ENCODE results near the gene RASD2. TPM values are rescaled to one million over a fixed set of nuclear protein-coding genes. Genes with fewer than 3 reads are reported as not detected.
"Not testable (repeated sequence)": the region's sequence is repeated elsewhere in the genome, so short reads cannot be mapped to it uniquely, and the experiment has no call there.

The RASD2 gene
- total and polyA plus RNA-seq, 2 donors (not counting 1 experiment from before 2014, with no cell fraction given), result 0.07 TPM; not detected in 1

DNA sequence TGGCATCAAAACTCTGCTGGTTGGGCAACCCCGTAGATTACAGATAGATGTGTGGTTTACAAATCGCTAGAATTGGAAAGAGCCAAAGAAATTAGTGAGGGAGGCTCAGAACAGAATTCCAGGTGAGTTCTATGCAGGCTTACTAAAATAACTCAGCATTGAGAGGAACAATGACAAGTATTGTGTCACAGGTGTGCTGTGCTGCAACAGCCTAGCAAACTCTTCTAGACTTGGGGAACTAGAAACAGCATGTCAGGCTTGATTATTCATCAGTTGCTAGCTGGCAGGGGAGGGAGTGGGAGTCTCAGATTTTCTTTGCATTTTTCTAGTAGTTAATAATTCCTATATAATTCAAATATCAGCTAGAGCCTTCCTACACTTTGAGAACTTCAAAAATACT lies 26.3 kb upstream of the RASD2 start:
- H3K27me3 ChIP-seq (replicated peaks in 1 of 4; ENCODE audit: control extremely low read depth in 1 of 4, control insufficient read depth in 3 of 4, insufficient read depth in 4 of 4, low read length in 3 of 4), result peaks cover 0 to 29% (median 5%) of the 10 kb centered on the region in 4 experiments
- H3K9me3 Mint-ChIP-seq (ENCODE audit: insufficient read depth), result no peaks in the 10 kb centered on the region
- DNase-seq, result no peak
- no peaks in the 10 kb centered on the region for H3K79me2 ChIP-seq (ENCODE audit: control insufficient read depth, insufficient read depth, low read length)
- no peaks in the 10 kb centered on the region for H3K4me1 Mint-ChIP-seq
- H3K4me3 Mint-ChIP-seq, result no peak overlapping the region
- no peak for ATAC-seq (ENCODE audit: low read depth)
- 94% methylated on average over 2 of the region's 2 CpGs for WGBS (ENCODE audit: insufficient coverage)
- H3K9me3 ChIP-seq (ENCODE audit: control extremely low read depth in 1 of 3, control insufficient read depth in 2 of 3, insufficient read depth in 1 of 3, low read length in 2 of 3), result peaks cover 0 to 3% (median 0%) of the 10 kb centered on the region in 3 donors
- no peak overlapping the region for H3K4me2 ChIP-seq (replicated peaks; ENCODE audit: low read depth, low read length, poor library complexity, severe bottlenecking)
- ChIA-PET POLR2A (no interaction called here), CTCF (no interaction called here)
- H3K27ac Mint-ChIP-seq, result no peak overlapping the region
- peaks cover 43% of the 10 kb centered on the region for H3K27me3 Mint-ChIP-seq
- no peak for TF ChIP-seq EZH2 (IDR thresholded peaks at IDR 0.05; ENCODE audit: borderline replicate concordance, insufficient read depth, low read depth, low read length, poor library complexity, severe bottlenecking)
- TF ChIP-seq, protein P1, sequence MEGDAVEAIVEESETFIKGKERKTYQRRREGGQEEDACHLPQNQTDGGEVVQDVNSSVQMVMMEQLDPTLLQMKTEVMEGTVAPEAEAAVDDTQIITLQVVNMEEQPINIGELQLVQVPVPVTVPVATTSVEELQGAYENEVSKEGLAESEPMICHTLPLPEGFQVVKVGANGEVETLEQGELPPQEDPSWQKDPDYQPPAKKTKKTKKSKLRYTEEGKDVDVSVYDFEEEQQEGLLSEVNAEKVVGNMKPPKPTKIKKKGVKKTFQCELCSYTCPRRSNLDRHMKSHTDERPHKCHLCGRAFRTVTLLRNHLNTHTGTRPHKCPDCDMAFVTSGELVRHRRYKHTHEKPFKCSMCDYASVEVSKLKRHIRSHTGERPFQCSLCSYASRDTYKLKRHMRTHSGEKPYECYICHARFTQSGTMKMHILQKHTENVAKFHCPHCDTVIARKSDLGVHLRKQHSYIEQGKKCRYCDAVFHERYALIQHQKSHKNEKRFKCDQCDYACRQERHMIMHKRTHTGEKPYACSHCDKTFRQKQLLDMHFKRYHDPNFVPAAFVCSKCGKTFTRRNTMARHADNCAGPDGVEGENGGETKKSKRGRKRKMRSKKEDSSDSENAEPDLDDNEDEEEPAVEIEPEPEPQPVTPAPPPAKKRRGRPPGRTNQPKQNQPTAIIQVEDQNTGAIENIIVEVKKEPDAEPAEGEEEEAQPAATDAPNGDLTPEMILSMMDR (IDR thresholded peaks at IDR 0.05), result no peak
- H3K4me1 ChIP-seq (ENCODE audit: control insufficient read depth in 2 of 2, insufficient read depth in 2 of 2, low read length in 2 of 2), result no peaks in the 10 kb centered on the region
- H3K27ac ChIP-seq (ENCODE audit: low read length in 2 of 2), result no peak overlapping the region
- intact Hi-C loops (cut with micrococcal nuclease), result no loop called here
- H3K4me3 ChIP-seq (ENCODE audit: control extremely low read depth in 1 of 5, extremely low read depth in 1 of 5, insufficient read depth in 1 of 5, low read depth in 2 of 5, low read length in 4 of 5), result no peak overlapping the region
- H4K20me1 ChIP-seq (ENCODE audit: control insufficient read depth, insufficient read depth, low read length, poor library complexity, severe bottlenecking), result no peaks in the 10 kb centered on the region
- H3K9ac ChIP-seq (ENCODE audit: low read length), result no peak overlapping the region
- no peak overlapping the region for H2AFZ ChIP-seq (ENCODE audit: insufficient read depth, low read depth, low read length, poor library complexity, severe bottlenecking)
- no peaks in the 10 kb centered on the region for H3K36me3 ChIP-seq (replicated peaks in 1 of 2; ENCODE audit: control extremely low read depth in 1 of 2, control insufficient read depth in 1 of 2, extremely low read depth in 1 of 2, insufficient read depth in 2 of 2, low read length in 1 of 2)

DNA sequence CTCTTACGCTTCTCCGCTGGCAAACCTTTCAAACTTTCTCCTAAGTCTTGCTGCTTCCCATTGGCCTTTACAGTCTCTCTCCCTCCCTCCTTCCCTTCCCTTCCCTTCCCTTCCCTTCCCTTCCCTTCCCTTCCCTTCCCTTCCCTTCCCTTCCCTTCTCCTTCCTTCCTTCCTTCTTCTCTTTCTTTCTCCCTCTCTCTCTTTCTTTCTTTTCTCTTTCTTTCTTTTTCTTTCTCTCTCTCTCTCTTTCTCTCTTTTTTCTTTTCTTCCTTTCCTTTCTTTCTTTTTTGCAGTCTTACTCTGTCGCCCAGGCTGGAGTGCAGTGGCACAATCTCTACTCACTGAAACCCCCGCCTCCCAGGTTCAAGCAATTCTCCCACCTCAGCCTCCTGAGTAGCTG lies 24.7 kb upstream of the RASD2 start:
- H3K4me3 ChIP-seq (ENCODE audit: control extremely low read depth in 1 of 5, extremely low read depth in 1 of 5, insufficient read depth in 1 of 5, low read depth in 2 of 5, low read length in 4 of 5); ATAC-seq (ENCODE audit: low read depth); H3K4me2 ChIP-seq (replicated peaks; ENCODE audit: low read depth, low read length, poor library complexity, severe bottlenecking); intact Hi-C loops (cut with micrococcal nuclease); H3K9me3 Mint-ChIP-seq (ENCODE audit: insufficient read depth); H3K9ac ChIP-seq (ENCODE audit: low read length); POLR2A ChIA-PET; H3K4me3 Mint-ChIP-seq; H3K27ac Mint-ChIP-seq; H3K4me1 Mint-ChIP-seq; H3K27ac ChIP-seq (ENCODE audit: low read length in 2 of 2); H3K4me1 ChIP-seq (ENCODE audit: control insufficient read depth in 2 of 2, insufficient read depth in 2 of 2, low read length in 2 of 2); DNase-seq; H2AFZ ChIP-seq (ENCODE audit: insufficient read depth, low read depth, low read length, poor library complexity, severe bottlenecking); H4K20me1 ChIP-seq (ENCODE audit: control insufficient read depth, insufficient read depth, low read length, poor library complexity, severe bottlenecking); H3K79me2 ChIP-seq (ENCODE audit: control insufficient read depth, insufficient read depth, low read length); H3K9me3 ChIP-seq (ENCODE audit: control extremely low read depth in 1 of 3, control insufficient read depth in 2 of 3, insufficient read depth in 1 of 3, low read length in 2 of 3); H3K36me3 ChIP-seq (replicated peaks in 1 of 2; ENCODE audit: control extremely low read depth in 1 of 2, control insufficient read depth in 1 of 2, extremely low read depth in 1 of 2, insufficient read depth in 2 of 2, low read length in 1 of 2); CTCF ChIA-PET: not testable (repeated sequence)
- peaks cover 47% of the 10 kb centered on the region for H3K27me3 Mint-ChIP-seq
- WGBS (ENCODE audit: insufficient coverage), result 100% methylated on average over 3 of the region's 4 CpGs
- H3K27me3 ChIP-seq (replicated peaks in 1 of 4; ENCODE audit: control extremely low read depth in 1 of 4, control insufficient read depth in 3 of 4, insufficient read depth in 4 of 4, low read length in 3 of 4), result peaks cover 0 to 24% (median 7%) of the 10 kb centered on the region in 4 experiments

Data from B cell (primary cell).